Uterus (tissue), 2 donors: ENCODE results near the gene SND1.

Experiments used
- POLR2A ChIP-seq, 2 donors: fragments of 450-650 bp; IDR thresholded peaks; one replicate each; pipeline ENCODE4 v1.6.1; 2016; ENCODE audit warnings: antibody characterized with exemption in 2 of 2, mild to moderate bottlenecking in 1 of 2, moderate library complexity in 1 of 2
- TF ChIP-seq, protein P1 (sequence below), 4 experiments: fragments of 200-600 bp in 2 of 4; fragments of 450-650 bp in 2 of 4; sonication (generic) in 2 of 4; IDR thresholded peaks; one replicate each; pipeline ENCODE4 v1.5.1; 2016 to 2019; ENCODE audit warnings: antibody characterized with exemption in 4 of 4, mild to moderate bottlenecking in 2 of 4, moderate library complexity in 1 of 4

DNA sequence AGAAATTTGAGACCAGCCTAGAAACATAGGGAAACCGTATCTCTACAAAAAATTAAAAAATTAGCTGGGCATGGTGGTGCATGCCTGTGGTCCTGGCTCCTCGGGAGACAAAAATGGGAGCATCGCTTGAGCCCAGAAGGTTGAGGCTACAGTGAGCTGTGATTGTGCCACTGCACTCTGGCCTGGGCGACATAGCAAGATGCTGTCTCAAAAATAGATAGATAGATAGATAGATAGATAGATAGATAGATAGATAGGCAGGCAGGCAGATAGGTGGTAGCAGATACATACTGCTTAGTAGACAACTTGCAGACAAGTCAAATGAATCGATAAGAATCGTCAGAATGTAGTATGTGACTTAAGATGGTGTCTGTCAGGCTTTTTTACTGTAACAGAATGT, 106.9 kb downstream of the SND1 start:
- no peak for TF ChIP-seq POLR2A (IDR thresholded peaks at IDR 0.05)
- TF ChIP-seq, protein P1, sequence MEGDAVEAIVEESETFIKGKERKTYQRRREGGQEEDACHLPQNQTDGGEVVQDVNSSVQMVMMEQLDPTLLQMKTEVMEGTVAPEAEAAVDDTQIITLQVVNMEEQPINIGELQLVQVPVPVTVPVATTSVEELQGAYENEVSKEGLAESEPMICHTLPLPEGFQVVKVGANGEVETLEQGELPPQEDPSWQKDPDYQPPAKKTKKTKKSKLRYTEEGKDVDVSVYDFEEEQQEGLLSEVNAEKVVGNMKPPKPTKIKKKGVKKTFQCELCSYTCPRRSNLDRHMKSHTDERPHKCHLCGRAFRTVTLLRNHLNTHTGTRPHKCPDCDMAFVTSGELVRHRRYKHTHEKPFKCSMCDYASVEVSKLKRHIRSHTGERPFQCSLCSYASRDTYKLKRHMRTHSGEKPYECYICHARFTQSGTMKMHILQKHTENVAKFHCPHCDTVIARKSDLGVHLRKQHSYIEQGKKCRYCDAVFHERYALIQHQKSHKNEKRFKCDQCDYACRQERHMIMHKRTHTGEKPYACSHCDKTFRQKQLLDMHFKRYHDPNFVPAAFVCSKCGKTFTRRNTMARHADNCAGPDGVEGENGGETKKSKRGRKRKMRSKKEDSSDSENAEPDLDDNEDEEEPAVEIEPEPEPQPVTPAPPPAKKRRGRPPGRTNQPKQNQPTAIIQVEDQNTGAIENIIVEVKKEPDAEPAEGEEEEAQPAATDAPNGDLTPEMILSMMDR (IDR thresholded peaks at IDR 0.05) = no peak
